K562 (cell line): ENCODE data around the gene PHF12. TPM values are rescaled to one million over a fixed set of nuclear protein-coding genes. Genes with fewer than 3 reads are reported as not detected.
A peak's percentile ranks its signal among the peaks of the same experiment; 100 is the strongest.

Experiments
- ATAC-seq: fragments of 200-7000 bp; cut with Tn5 transposase; 3 replicates; pipeline ENCODE4 v1.9.1; 2020; ENCODE audit warnings: moderate library complexity
- BruUV-seq: library from RNA; stranded (reverse); fragments of 400-500 nt; replicated peaks from 2 replicates; lab custom pipeline; 2021; lab: Mats Ljungman, UMichigan
- CTCF ChIA-PET: fragments of 300-600 bp; formaldehyde crosslinking; extraction: SDS; loops from one replicate; lab custom pipeline; 2021; ENCODE audit warnings: low intra/inter-chr PET ratio; lab: Yijun Ruan, JAX
- POLR2A ChIA-PET: fragments of 300-600, 350-650 bp; sonication (Branson Sonifier 250); formaldehyde crosslinking; extraction: SDS; loops from one replicate; lab custom pipeline; 2021; ENCODE audit warnings: antibody characterized with exemption, inconsistent platforms; lab: Yijun Ruan, JAX
- DNase-seq, 4 experiments: peaks; one replicate each; pipeline versions ENCODE4 v3.0.0 to v3.0.0-alpha.2; 2011 to 2018; ENCODE audit warnings: low spot score in 3 of 4, mixed read lengths in 3 of 4; ENCODE audit errors: extremely low read depth in 1 of 4
- FAIRE-seq: peaks from 2 replicates; lab custom pipeline; 2011; peaks lifted over from hg19 to GRCh38; lab: Jason Lieb, UNC
- H2AFZ ChIP-seq: 2 replicates; pipeline ENCODE4 v1.6.0; 2011; ENCODE audit warnings: low read depth, low read length, control low read depth, inconsistent platforms
- H3K27ac ChIP-seq: fragments of 200-600 bp; 3 replicates; pipeline ENCODE4 v1.8.0; 2011; ENCODE audit warnings: low read depth, mild to moderate bottlenecking, control low read depth, inconsistent platforms, low read length, moderate library complexity, mixed read lengths; ENCODE audit errors: extremely low read depth
- H3K27me3 ChIP-seq, 2 experiments: fragments of 300-600 bp in 1 of 2; 2 replicates in 1 of 2; 3 replicates in 1 of 2; pipeline versions ENCODE4 v1.6.0 to v1.8.0; 2011; ENCODE audit warnings: inconsistent platforms in 2 of 2, low read length in 2 of 2, mild to moderate bottlenecking in 1 of 2, mixed read lengths in 1 of 2, moderate library complexity in 1 of 2; ENCODE audit not compliant: control insufficient read depth in 2 of 2, insufficient read depth in 2 of 2
- H3K36me3 ChIP-seq: fragments of 300-600 bp; 3 replicates; pipeline ENCODE4 v1.8.0; 2011; ENCODE audit warnings: mild to moderate bottlenecking, low read length, inconsistent platforms; ENCODE audit not compliant: control insufficient read depth, insufficient read depth
- H3K4me1 ChIP-seq, 2 experiments: fragments of 200-600 bp in 1 of 2; replicated peaks in 1 of 2; 2 replicates in 1 of 2; 3 replicates in 1 of 2; pipeline versions ENCODE4 v1.5.1 to v1.8.0; 2011; ENCODE audit warnings: inconsistent platforms in 2 of 2, low read length in 2 of 2, mild to moderate bottlenecking in 1 of 2, mixed read lengths in 1 of 2, moderate library complexity in 1 of 2; ENCODE audit not compliant: control insufficient read depth in 2 of 2, insufficient read depth in 2 of 2
- H3K4me2 ChIP-seq: 2 replicates; pipeline ENCODE4 v1.6.1; 2011; ENCODE audit warnings: low read length, control low read depth, inconsistent platforms, mixed read lengths; ENCODE audit not compliant: insufficient read depth
- H3K4me3 ChIP-seq: fragments of 200-600 bp; sonication (generic), shearing (Covaris generic); 2 replicates; pipeline ENCODE4 v1.5.1; 2016; ENCODE audit warnings: control low read depth, inconsistent platforms
- H3K79me2 ChIP-seq: fragments of 200-600 bp; 3 replicates; pipeline ENCODE4 v1.8.0; 2011; ENCODE audit warnings: low read length, inconsistent platforms; ENCODE audit not compliant: control insufficient read depth, insufficient read depth
- H3K9ac ChIP-seq, 2 experiments: 2 replicates each; pipeline versions ENCODE4 v1.6.0 to v1.6.1; 2011; ENCODE audit warnings: low read depth in 2 of 2, low read length in 2 of 2, control low read depth in 1 of 2, inconsistent platforms in 1 of 2, mild to moderate bottlenecking in 1 of 2, mixed read lengths in 1 of 2; ENCODE audit not compliant: insufficient read depth in 1 of 2
- H3K9me1 ChIP-seq: one replicate; pipeline ENCODE4 v1.6.0; 2011; ENCODE audit warnings: inconsistent platforms, mild to moderate bottlenecking, low read length, moderate library complexity; ENCODE audit not compliant: control insufficient read depth, insufficient read depth
- H3K9me3 ChIP-seq: replicated peaks from 2 replicates; pipeline ENCODE4 v1.5.1; 2011; ENCODE audit warnings: low read depth, low read length, inconsistent platforms; ENCODE audit not compliant: control insufficient read depth, insufficient read depth
- H4K20me1 ChIP-seq: replicated peaks from 2 replicates; pipeline ENCODE4 v1.6.1; 2011; ENCODE audit warnings: low read length, inconsistent platforms, mixed read lengths; ENCODE audit not compliant: control insufficient read depth, insufficient read depth
- BRCA1 ChIP-seq, 2 experiments: fragments of 450-650 bp in 1 of 2; sonication (generic) in 1 of 2; formaldehyde crosslinking in 1 of 2; IDR thresholded peaks; 2 replicates each; pipeline versions ENCODE4 v1.5.0 to v1.6.1; 2017 to 2020; ENCODE audit warnings: mild to moderate bottlenecking in 1 of 2, missing genetic modification reagents in 1 of 2
- CC2D1A ChIP-seq: fragments of 450-650 bp; IDR thresholded peaks from 2 replicates; pipeline ENCODE4 v1.6.1; 2017; ENCODE audit warnings: mild to moderate bottlenecking
- CGGBP1 ChIP-seq: fragments of 250-450 bp; sonication (Bioruptor Pico); IDR thresholded peaks from 2 replicates; pipeline ENCODE4 v1.9.0; 2021; ENCODE audit warnings: mild to moderate bottlenecking
- CHCHD3 ChIP-seq: fragments of 250-450 bp; sonication (Bioruptor Pico); IDR thresholded peaks from 2 replicates; pipeline ENCODE4 v2.1.2; 2022; ENCODE audit warnings: mild to moderate bottlenecking
- MED1 ChIP-seq: sonication (generic); formaldehyde crosslinking; IDR thresholded peaks from 2 replicates; pipeline ENCODE4 v1.8.1; 2023; ENCODE audit warnings: missing genetic modification reagents, borderline replicate concordance
- MYBL2 ChIP-seq, 2 experiments: fragments of 450-650 bp in 1 of 2; sonication (generic) in 1 of 2; formaldehyde crosslinking in 1 of 2; IDR thresholded peaks; 2 replicates each; pipeline versions ENCODE4 v1.6.1 to v1.8.1; 2017 to 2022; ENCODE audit warnings: borderline replicate concordance in 1 of 2, inconsistent platforms in 1 of 2, low read depth in 1 of 2, mild to moderate bottlenecking in 1 of 2, missing genetic modification reagents in 1 of 2, moderate library complexity in 1 of 2
- NFRKB ChIP-seq: fragments of 450-650 bp; IDR thresholded peaks from 2 replicates; pipeline ENCODE4 v1.6.1; 2016; ENCODE audit warnings: low read depth
- POLR2H ChIP-seq: IDR thresholded peaks from 2 replicates; pipeline ENCODE4 v1.6.1; 2016; ENCODE audit warnings: missing genetic modification characterization, low read depth, mild to moderate bottlenecking, control low read depth, missing compliant biosample characterization, moderate library complexity
- SRSF1 ChIP-seq: fragments of 200-400 bp; formaldehyde crosslinking; IDR thresholded peaks from 2 replicates; pipeline ENCODE4 v1.6.1; 2017; ENCODE audit warnings: mild to moderate bottlenecking, low read depth, low read length, moderate library complexity
- ZC3H4 ChIP-seq: sonication (generic); formaldehyde crosslinking; IDR thresholded peaks from 2 replicates; pipeline ENCODE4 v1.9.0; 2021; ENCODE audit warnings: missing genetic modification reagents, borderline replicate concordance
- ZNF217 ChIP-seq: sonication (generic); formaldehyde crosslinking; IDR thresholded peaks from 2 replicates; pipeline ENCODE4 v1.8.0; 2022; ENCODE audit warnings: mild to moderate bottlenecking, missing genetic modification reagents
- ZNF589 ChIP-seq: fragments of 200-800 bp; sonication (Bioruptor generic); IDR thresholded peaks from 2 replicates; pipeline ENCODE4 v1.6.1; 2016; ENCODE audit warnings: low read depth, missing genetic modification characterization, missing compliant biosample characterization
- ZNF592 ChIP-seq: fragments of 450-650 bp; IDR thresholded peaks from 2 replicates; pipeline ENCODE4 v1.6.1; 2017; ENCODE audit warnings: antibody characterized with exemption, mild to moderate bottlenecking
- ZNF766 ChIP-seq: fragments of 200-800 bp; sonication (Bioruptor generic); conservative IDR thresholded peaks from 2 replicates; pipeline ENCODE4 v1.6.1; 2016; ENCODE audit warnings: missing genetic modification characterization, missing compliant biosample characterization
- WGBS: fragments of 100-300 bp; shearing (Covaris generic); methylation state at CpG from one replicate; pipeline ENCODE4 v1.1.6; 2016; ENCODE audit warnings: low coverage, mixed read lengths; ENCODE audit not compliant: insufficient coverage; ENCODE audit errors: missing lambda C conversion rate; 5-methylcytosine and 5-hydroxymethylcytosine counted together
- in situ Hi-C: fragments of 300-500 bp; cut with MboI; formaldehyde crosslinking; loops from 4 replicates; pipeline ENCODE4 v1.15.0; 2018; ENCODE audit warnings: inconsistent platforms, mixed read lengths
- intact Hi-C: fragments of 100-400 bp; cut with micrococcal nuclease; formaldehyde crosslinking; loops from 2 replicates; pipeline ENCODE4 v1.14.2; 2022
- polyA plus RNA-seq, 8 experiments: library from polyadenylated mRNA; depleted of rRNA in 4 of 8; stranded (reverse) in 5 of 8; unstranded in 3 of 8; fragments of >200 nt; fragmentation: Nextera tagmentation in 2 of 8; fragmentation: Illumina TruSeq in 1 of 8; extraction: Ambion mirVana in 2 of 8; extraction: Trizol in 1 of 8; gene quantifications; 2 replicates each; pipeline versions ENCODE4 v1.2.1 to v1.2.3, GENCODE V29; 2011 to 2014; ENCODE audit warnings: inconsistent platforms in 1 of 8, missing spikeins in 1 of 8
- total RNA-seq, 7 experiments: library from RNA; depleted of rRNA in 6 of 7; stranded (reverse); fragments of >200 nt in 6 of 7; fragmentation: Illumina TruSeq in 2 of 7; extraction: Trizol in 2 of 7; gene quantifications; 2 replicates each; pipeline versions ENCODE4 v1.2.1 to v1.2.3, GENCODE V29; 2011 to 2021; ENCODE audit warnings: low replicate concordance in 1 of 7

The PHF12 gene
- total and polyA plus RNA-seq, 9 of the 15 experiments (the other 6 are each of a cell fraction or from before 2014, with no cell fraction given), result 0.82 to 31.3 (median 13.5) TPM

- no peak for TF ChIP-seq ZNF217 (CRISPR knock-in tag)
- no peak for TF ChIP-seq MED1
- TF ChIP-seq SRSF1, result no peak
- TF ChIP-seq ZNF766, result no peak
- TF ChIP-seq MYBL2 (IDR thresholded peaks at IDR 0.05; ENCODE audit: low read depth), result no peak
- TF ChIP-seq MYBL2 (CRISPR knock-in tag; IDR thresholded peaks at IDR 0.05; ENCODE audit: borderline replicate concordance), result no peak
- no peak for TF ChIP-seq NFRKB
- no peak for TF ChIP-seq CGGBP1 (CRISPR knock-in tag)
- no peak for TF ChIP-seq POLR2H (tag)
These were observed 71.3 kb downstream of the PHF12 start (continued) for GRCh38 chr17:28879886-28880571.

GRCh38 chr17:28878981-28879380 is 72.3 kb downstream of the PHF12 start:
- ATAC-seq (peak; percentile 92), FAIRE-seq (peak; percentile 88), DNase-seq (peak; percentile 79 to 87 (median 84))
- no TSS peak for BruUV-seq
- no peak overlapping the region for H2AFZ ChIP-seq
- H3K36me3 ChIP-seq, result peaks cover 56% of the 10 kb centered on the region
- H3K4me3 ChIP-seq, result no peak overlapping the region
- no peak overlapping the region for H3K4me2 ChIP-seq
- H3K9ac ChIP-seq, result peak overlapping the region in 1 of 2 experiments; percentile 86; a peak in 2 of 4 replicates
- intact Hi-C loops (loop anchor here (1.0 kb wide), 2 partner anchors 30 to 116 kb away; no protein-coding TSS in a partner anchor), in situ Hi-C loops (no loop called here)
- POLR2A ChIA-PET, result interaction anchor here (0.8 to 4.3 kb wide), 6 partner anchors 7 to 152 kb away, joined by 3 to 29 read pairs (median 4); partner anchors contain the start of gene TLCD1
- no peak overlapping the region for H3K27ac ChIP-seq
- no peaks in the 10 kb centered on the region for H3K9me1 ChIP-seq
- H3K9me3 ChIP-seq, result peaks cover 3% of the 10 kb centered on the region
- H3K27me3 ChIP-seq, result no peaks in the 10 kb centered on the region
- CTCF ChIA-PET, result interaction anchor here (0.6 to 1.4 kb wide), 4 partner anchors 116 to 152 kb away, joined by 3 to 9 read pairs (median 4); no protein-coding TSS in a partner anchor
- 78% methylated on average over 4 of the region's 4 CpGs for WGBS
- H4K20me1 ChIP-seq, result no peaks in the 10 kb centered on the region
- H3K4me1 ChIP-seq, result peaks cover 31 to 42% of the 10 kb centered on the region in 2 experiments
- no peaks in the 10 kb centered on the region for H3K79me2 ChIP-seq
- peak; percentile 79 for TF ChIP-seq CC2D1A
- TF ChIP-seq ZNF592, result 0 out of 2 replicates have a peak, but pooled peaks have one; percentile 34
- TF ChIP-seq CHCHD3 (CRISPR knock-in tag), result no peak
- TF ChIP-seq ZNF589 (CRISPR knock-in tag), result no peak
- TF ChIP-seq ZC3H4 (CRISPR knock-in tag), result peak; percentile 41; the same call in 1 of the 2 replicates
- no peak for TF ChIP-seq BRCA1 (IDR thresholded peaks at IDR 0.05)
- no peak for TF ChIP-seq BRCA1 (CRISPR knock-in tag; IDR thresholded peaks at IDR 0.05)
